ENCODE measurements around the gene BEX1.

The BEX1 gene

GRCh38 chrX:103017542-103017941 is 46.4 kb downstream of the BEX1 start:
- Histone ChIP-seq H3K9ac (ENCODE audit: low read length in 5 of 5) (no peak overlapping the region), H3K27me3 (ENCODE audit: control insufficient read depth in 5 of 5, insufficient read depth in 4 of 5, low read length in 5 of 5) (peaks cover 0 to 4% (median 0%) of the 10 kb centered on the region in 5 donors), H3K36me3 (ENCODE audit: control insufficient read depth in 5 of 5, insufficient read depth in 5 of 5, low read length in 5 of 5) (no peaks in the 10 kb centered on the region), H3K9me3 (ENCODE audit: control insufficient read depth in 5 of 5, low read length in 5 of 5) (peaks cover 0 to 3% (median 0%) of the 10 kb centered on the region in 5 donors), H3K27ac (ENCODE audit: low read depth, low read length) (no peak overlapping the region), H3K4me3 (ENCODE audit: low read depth in 1 of 5, low read length in 5 of 5) (no peak overlapping the region), H3K4me1 (ENCODE audit: control insufficient read depth in 5 of 5, insufficient read depth in 5 of 5, low read length in 5 of 5) (no peaks in the 10 kb centered on the region)

- Histone ChIP-seq H3K4me3 (ENCODE audit: low read depth in 1 of 5, low read length in 5 of 5) (no peak overlapping the region), H3K9me3 (ENCODE audit: control insufficient read depth in 5 of 5, low read length in 5 of 5) (no peaks in the 10 kb centered on the region), H3K9ac (ENCODE audit: low read length in 5 of 5) (no peak overlapping the region), H3K27ac (ENCODE audit: low read depth, low read length) (no peak overlapping the region), H3K36me3 (ENCODE audit: control insufficient read depth in 5 of 5, insufficient read depth in 5 of 5, low read length in 5 of 5) (no peaks in the 10 kb centered on the region), H3K27me3 (ENCODE audit: control insufficient read depth in 5 of 5, insufficient read depth in 4 of 5, low read length in 5 of 5) (peaks cover 0 to 4% (median 0%) of the 10 kb centered on the region in 5 donors), H3K4me1 (ENCODE audit: control insufficient read depth in 5 of 5, insufficient read depth in 5 of 5, low read length in 5 of 5) (no peaks in the 10 kb centered on the region)
Observed at GRCh38 chrX:103012945-103013344, 51.0 kb downstream of the BEX1 start.
